GM12874 (cell line): ENCODE data around the gene NANOS3.

ENCODE experiments used
- TF ChIP-seq, protein P1 (sequence below): IDR thresholded peaks from 2 replicates; pipeline ENCODE4 v1.5.1; 2011; ENCODE audit warnings: low read depth, mild to moderate bottlenecking, control low read depth, low read length, moderate library complexity; ENCODE audit not compliant: insufficient read depth

The NANOS3 gene

DNA sequence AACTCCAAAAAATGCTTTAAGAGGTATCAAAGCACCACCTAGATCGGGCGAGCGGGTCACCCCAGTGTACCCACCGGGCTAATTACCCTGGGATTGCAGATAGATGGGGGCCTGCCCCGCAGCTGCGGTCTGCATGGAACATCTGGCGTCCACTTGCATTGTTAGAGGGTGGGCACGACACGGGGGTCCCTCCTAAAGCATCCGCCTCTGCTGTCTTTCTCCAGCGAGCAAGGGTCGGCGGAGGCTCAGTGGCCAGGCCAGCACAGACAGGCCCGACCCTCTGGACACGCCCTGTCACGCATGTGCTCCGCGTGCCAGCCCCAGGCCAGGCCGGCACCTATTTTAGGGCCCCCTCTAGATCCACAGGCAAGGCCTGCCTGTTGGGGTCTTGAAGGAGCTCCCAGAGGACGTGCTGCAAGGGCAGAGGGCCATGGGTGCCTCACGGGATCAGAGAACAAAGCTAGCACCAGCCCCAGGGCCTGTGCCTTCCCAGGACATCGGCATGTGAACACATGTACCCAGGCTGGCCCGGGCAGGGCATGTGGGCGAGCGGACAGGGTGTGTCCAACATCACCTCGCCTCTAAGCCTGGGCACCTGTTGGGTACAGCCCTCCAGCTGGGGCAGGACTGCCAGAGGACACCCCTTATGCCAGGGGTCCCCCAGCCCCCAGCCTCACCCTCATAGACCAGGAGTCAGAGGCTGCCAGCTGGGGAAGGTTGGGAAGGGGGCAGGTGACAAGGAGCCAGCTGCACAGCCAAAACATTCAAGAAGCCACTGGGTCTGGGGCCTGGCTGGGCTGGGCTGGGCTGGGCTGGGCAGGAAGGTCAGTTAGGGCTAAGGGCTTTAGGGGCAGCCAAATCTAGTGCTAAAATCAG is 35.6 kb upstream of the NANOS3 start:
- TF ChIP-seq, protein P1, sequence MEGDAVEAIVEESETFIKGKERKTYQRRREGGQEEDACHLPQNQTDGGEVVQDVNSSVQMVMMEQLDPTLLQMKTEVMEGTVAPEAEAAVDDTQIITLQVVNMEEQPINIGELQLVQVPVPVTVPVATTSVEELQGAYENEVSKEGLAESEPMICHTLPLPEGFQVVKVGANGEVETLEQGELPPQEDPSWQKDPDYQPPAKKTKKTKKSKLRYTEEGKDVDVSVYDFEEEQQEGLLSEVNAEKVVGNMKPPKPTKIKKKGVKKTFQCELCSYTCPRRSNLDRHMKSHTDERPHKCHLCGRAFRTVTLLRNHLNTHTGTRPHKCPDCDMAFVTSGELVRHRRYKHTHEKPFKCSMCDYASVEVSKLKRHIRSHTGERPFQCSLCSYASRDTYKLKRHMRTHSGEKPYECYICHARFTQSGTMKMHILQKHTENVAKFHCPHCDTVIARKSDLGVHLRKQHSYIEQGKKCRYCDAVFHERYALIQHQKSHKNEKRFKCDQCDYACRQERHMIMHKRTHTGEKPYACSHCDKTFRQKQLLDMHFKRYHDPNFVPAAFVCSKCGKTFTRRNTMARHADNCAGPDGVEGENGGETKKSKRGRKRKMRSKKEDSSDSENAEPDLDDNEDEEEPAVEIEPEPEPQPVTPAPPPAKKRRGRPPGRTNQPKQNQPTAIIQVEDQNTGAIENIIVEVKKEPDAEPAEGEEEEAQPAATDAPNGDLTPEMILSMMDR = no peak

GRCh38 chr19:13841962-13842290 is 35.0 kb upstream of the NANOS3 start:
- TF ChIP-seq, protein P1 = no peak

GRCh38 chr19:13842291-13843103 is 34.4 kb upstream of the NANOS3 start:
- TF ChIP-seq, protein P1 = peak; percentile 27; the same call in 1 of the 2 replicates

DNA sequence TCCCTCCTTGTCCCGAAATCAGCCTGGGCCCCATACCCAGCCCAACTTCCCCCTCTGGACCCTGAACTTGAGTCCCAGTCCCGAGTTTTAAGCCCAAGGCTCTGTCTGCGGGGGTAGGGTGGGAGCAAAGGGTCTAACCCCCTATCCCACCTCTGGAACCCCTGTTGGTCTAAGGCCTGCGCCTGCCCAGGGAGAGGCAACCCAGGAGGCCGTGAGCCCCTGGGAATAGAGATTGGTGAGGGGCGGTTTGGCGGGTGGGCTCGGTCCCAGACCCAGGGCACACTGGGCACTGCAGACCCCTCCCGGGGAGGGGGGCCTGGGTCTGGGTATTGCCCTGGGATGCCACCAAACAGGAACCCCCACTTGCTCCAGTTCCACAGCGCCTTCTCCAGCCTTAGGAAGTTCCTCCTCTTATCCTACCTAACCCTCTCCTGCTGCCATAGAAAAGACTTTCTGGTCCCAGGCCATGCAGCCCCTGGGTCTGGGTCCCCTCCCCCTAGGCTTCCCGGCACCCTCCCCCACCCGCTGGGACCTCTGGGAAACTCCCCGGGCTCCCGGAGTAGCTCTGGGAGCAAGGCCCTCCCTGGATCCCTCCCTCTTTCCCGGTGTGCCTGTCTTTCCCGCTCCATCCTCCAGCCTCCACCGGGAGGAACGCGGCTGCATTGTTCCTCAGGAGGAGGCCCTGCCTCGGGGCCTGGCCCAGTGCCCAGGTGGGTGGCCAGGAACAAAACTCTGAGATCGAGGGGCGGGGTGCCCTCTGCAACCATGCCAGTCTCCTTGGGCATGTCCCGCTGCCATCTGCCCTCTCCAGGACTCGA is 33.6 kb upstream of the NANOS3 start:
- TF ChIP-seq, protein P1 = no peak

DNA sequence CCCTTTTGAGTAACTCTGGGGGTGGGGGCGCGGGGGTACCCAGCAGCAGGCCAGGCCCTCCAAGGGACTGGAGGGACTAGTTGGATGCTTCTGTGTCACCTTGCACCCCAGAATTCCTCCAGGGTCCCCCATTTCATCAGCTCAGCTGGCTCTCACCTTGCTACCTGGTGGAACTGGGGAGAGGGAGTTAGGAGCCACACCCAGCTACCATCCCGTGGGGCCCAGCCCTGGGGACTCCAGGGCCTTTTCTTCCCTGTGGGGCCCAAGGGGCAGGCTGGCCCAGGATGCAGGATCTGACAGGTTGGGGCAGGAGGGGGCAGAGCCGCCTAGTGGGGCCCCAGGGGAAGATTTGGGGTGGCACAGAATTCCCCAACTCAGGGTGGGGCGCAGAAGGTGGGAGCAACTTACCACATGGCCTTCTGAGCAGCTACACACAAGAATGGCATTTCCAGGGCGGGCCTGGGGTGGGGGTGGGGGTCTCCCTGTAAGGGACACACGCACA is 32.8 kb upstream of the NANOS3 start:
- TF ChIP-seq, protein P1 = no peak

DNA sequence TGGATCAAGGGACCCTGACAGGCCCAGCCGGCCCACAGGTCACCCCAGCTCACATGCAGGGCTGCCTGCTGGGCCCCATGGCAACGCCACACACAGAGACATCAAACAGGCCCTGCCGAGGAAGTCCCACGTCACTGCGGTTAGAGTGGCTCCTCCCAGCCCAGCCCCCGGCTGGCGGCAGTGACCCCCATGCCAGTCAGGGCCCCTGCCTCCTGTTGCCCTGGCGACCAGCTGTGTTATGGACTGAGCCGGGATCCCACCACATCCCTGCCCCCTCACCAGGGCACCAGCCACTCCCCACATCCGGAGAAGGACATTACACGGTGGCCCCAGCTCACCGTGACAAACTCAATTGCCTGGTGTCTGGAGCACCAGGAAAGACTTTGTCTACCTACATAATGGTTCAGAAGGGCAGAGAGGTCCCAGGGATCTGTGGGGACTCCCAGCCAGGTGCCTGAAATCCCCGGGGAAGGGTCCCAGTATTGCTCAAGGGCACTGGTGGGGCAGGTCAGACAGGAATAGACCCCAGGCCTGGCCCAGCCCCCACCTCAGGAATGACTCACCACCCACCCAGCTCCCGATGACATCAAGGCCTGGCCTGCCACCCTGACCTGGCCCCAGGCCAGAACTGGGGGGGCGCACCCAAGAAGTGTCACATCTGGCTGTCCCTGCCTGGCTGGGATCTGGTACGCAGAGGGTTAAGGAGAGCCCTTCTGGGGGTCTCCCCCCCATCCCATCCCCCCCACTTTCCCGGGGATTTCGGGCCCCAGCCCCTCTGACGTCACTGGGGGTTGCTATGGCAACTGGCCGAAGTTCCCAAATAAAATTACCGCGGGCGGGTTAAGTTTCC is 30.2 kb upstream of the NANOS3 start:
- TF ChIP-seq, protein P1 = no peak
